PC-3 (cell line): ENCODE measurements around the gene EXOSC5.

Experiments
- CTCF ChIP-seq: fragments of 300-600 bp; sonication (generic); conservative IDR thresholded peaks from 2 replicates; pipeline ENCODE4 v1.5.1; 2017; ENCODE audit warnings: antibody characterized with exemption, low read depth, mild to moderate bottlenecking, low read length
- EZH2 ChIP-seq: fragments of 300-600 bp; sonication (generic); IDR thresholded peaks from one replicate; pipeline ENCODE4 v1.6.1; 2017; ENCODE audit warnings: antibody characterized with exemption, mild to moderate bottlenecking, low read length; ENCODE audit not compliant: unreplicated experiment
- EZH2phosphoT487 ChIP-seq: fragments of 300-600 bp; sonication (generic); IDR thresholded peaks from 2 replicates; pipeline ENCODE4 v1.6.1; 2018; ENCODE audit warnings: mild to moderate bottlenecking, antibody characterized with exemption, low read length, borderline replicate concordance

GRCh38 chr19:41367848-41368301 lies 29.3 kb downstream of the EXOSC5 start:
- TF ChIP-seq CTCF (no peak), EZH2 (no peak), EZH2phosphoT487 (no peak)
